ENCODE measurements around the gene NPB.

NPB gene

GRCh38 chr17:81865358-81865732 lies 36.7 kb upstream of the NPB start:
- no peak for FAIRE-seq
- DNase-seq (ENCODE audit: insufficient read length) = no peak
- TF ChIP-seq POLR2A (IDR thresholded peaks at IDR 0.05; ENCODE audit: low read depth, low read length) (no peak; the same call in 1 of the 2 replicates), TAF1 (IDR thresholded peaks at IDR 0.05; ENCODE audit: borderline replicate concordance, low read depth, low read length) (no peak)

GRCh38 chr17:81865733-81866439 lies 36.2 kb upstream of the NPB start:
- FAIRE-seq (no peak), DNase-seq (ENCODE audit: insufficient read length) (no peak)
- TF ChIP-seq POLR2AphosphoS5 (IDR thresholded peaks at IDR 0.05; ENCODE audit: low read depth, low read length) = peak; percentile 77
- TF ChIP-seq POLR2A (IDR thresholded peaks at IDR 0.05; ENCODE audit: low read depth, low read length) = peak; percentile 68
- TF ChIP-seq TAF1 (IDR thresholded peaks at IDR 0.05; ENCODE audit: borderline replicate concordance, low read depth, low read length) = no peak

- DNase-seq (ENCODE audit: insufficient read length) = no peak
- no peak for FAIRE-seq
- peak; percentile 94 for TF ChIP-seq POLR2AphosphoS5 (IDR thresholded peaks at IDR 0.05; ENCODE audit: low read depth, low read length)
- no peak for TF ChIP-seq TAF1 (IDR thresholded peaks at IDR 0.05; ENCODE audit: borderline replicate concordance, low read depth, low read length)
- peak; percentile 77 for TF ChIP-seq POLR2A (IDR thresholded peaks at IDR 0.05; ENCODE audit: low read depth, low read length)
These were observed 35.4 kb upstream of the NPB start for GRCh38 chr17:81866440-81867169.

GRCh38 chr17:81867170-81867990 lies 34.7 kb upstream of the NPB start:
- peak; percentile 21 for FAIRE-seq
- DNase-seq (ENCODE audit: insufficient read length) = no peak

GRCh38 chr17:81867991-81868673 lies 33.9 kb upstream of the NPB start:
- TF ChIP-seq TAF1 (IDR thresholded peaks at IDR 0.05; ENCODE audit: borderline replicate concordance, low read depth, low read length) (no peak), POLR2A (IDR thresholded peaks at IDR 0.05; ENCODE audit: low read depth, low read length) (peak; percentile 42; the same call in 1 of the 2 replicates)
- no peak for FAIRE-seq
- no peak for DNase-seq (ENCODE audit: insufficient read length)

More at GRCh38 chr17:81867170-81867990, 34.7 kb upstream of the NPB start:
- TF ChIP-seq POLR2A (IDR thresholded peaks at IDR 0.05; ENCODE audit: low read depth, low read length) (peak; percentile 15), TAF1 (IDR thresholded peaks at IDR 0.05; ENCODE audit: borderline replicate concordance, low read depth, low read length) (no peak), POLR2AphosphoS5 (IDR thresholded peaks at IDR 0.05; ENCODE audit: low read depth, low read length) (peak; percentile 69)

GRCh38 chr17:81868674-81869220 lies 33.3 kb upstream of the NPB start:
- TF ChIP-seq TAF1 (IDR thresholded peaks at IDR 0.05; ENCODE audit: borderline replicate concordance, low read depth, low read length) (no peak), POLR2AphosphoS5 (IDR thresholded peaks at IDR 0.05; ENCODE audit: low read depth, low read length) (no peak; the same call in 1 of the 2 replicates), POLR2A (IDR thresholded peaks at IDR 0.05; ENCODE audit: low read depth, low read length) (0 out of 2 replicates have a peak, but pooled peaks have one; percentile 0)
- DNase-seq (ENCODE audit: insufficient read length) = peak; percentile 6
- no peak for FAIRE-seq

- no peak for FAIRE-seq
- DNase-seq (ENCODE audit: insufficient read length) = peak; percentile 78
These were observed 32.6 kb upstream of the NPB start for GRCh38 chr17:81869221-81870130.

GRCh38 chr17:81870131-81870980 lies 31.7 kb upstream of the NPB start:
- peak; percentile 46 for DNase-seq (ENCODE audit: insufficient read length)
- peak; percentile 30 for FAIRE-seq
- TF ChIP-seq POLR2AphosphoS5 (IDR thresholded peaks at IDR 0.05; ENCODE audit: low read depth, low read length) (no peak), POLR2A (IDR thresholded peaks at IDR 0.05; ENCODE audit: low read depth, low read length) (peak; percentile 47)

More at GRCh38 chr17:81869221-81870130, 32.6 kb upstream of the NPB start:
- TF ChIP-seq POLR2A (IDR thresholded peaks at IDR 0.05; ENCODE audit: low read depth, low read length) (peak; percentile 51; the same call in 1 of the 2 replicates), TAF1 (IDR thresholded peaks at IDR 0.05; ENCODE audit: borderline replicate concordance, low read depth, low read length) (no peak), POLR2AphosphoS5 (IDR thresholded peaks at IDR 0.05; ENCODE audit: low read depth, low read length) (peak; percentile 34; the same call in 1 of the 2 replicates)

GRCh38 chr17:81870981-81871386 lies 31.1 kb upstream of the NPB start, which contains the start of gene ARHGDIA:
ARHGDIA (minus strand) TSS chr17:81871337; CDS start chr17:81869930, 1,407 bp downstream.
- FAIRE-seq (no peak), DNase-seq (ENCODE audit: insufficient read length) (no peak)
- no peak for TF ChIP-seq POLR2A (IDR thresholded peaks at IDR 0.05; ENCODE audit: low read depth, low read length)
- no peak; the same call in 1 of the 2 replicates for TF ChIP-seq TAF1 (IDR thresholded peaks at IDR 0.05; ENCODE audit: borderline replicate concordance, low read depth, low read length)
- TF ChIP-seq POLR2AphosphoS5 (IDR thresholded peaks at IDR 0.05; ENCODE audit: low read depth, low read length) = no peak
